ENCODE data around the gene TMPRSS3.

The TMPRSS3 gene

DNA sequence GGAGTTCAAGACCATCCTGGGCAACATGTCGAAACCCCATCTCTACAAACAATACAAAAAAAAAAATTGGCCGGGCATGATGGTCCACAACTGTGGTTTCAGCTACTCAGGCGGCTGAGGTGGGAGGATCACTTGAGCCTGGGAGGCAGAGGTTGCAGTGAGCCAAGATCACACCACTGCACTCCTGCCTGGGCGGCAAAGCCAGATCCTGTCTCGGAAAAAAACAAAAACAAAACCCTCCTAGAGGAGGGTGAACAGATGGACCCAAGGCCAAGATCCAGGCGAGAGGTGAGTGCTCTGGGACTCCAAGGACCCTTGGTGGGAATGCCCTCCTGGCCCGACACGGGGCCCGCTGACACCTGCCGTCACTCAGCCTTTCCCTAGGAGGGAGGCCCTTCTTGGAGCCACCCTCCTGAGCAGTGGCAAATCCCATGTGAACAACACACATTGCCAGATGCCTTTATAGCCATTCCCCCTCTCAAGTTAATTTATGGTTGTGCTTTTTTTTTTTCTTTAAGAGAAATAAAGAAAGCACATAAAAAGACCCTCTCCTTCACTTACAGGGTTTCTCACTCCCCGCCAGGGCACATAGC, 45.4 kb downstream of the TMPRSS3 start:
- DNase-seq (ENCODE audit: low spot score): no peak

DNA sequence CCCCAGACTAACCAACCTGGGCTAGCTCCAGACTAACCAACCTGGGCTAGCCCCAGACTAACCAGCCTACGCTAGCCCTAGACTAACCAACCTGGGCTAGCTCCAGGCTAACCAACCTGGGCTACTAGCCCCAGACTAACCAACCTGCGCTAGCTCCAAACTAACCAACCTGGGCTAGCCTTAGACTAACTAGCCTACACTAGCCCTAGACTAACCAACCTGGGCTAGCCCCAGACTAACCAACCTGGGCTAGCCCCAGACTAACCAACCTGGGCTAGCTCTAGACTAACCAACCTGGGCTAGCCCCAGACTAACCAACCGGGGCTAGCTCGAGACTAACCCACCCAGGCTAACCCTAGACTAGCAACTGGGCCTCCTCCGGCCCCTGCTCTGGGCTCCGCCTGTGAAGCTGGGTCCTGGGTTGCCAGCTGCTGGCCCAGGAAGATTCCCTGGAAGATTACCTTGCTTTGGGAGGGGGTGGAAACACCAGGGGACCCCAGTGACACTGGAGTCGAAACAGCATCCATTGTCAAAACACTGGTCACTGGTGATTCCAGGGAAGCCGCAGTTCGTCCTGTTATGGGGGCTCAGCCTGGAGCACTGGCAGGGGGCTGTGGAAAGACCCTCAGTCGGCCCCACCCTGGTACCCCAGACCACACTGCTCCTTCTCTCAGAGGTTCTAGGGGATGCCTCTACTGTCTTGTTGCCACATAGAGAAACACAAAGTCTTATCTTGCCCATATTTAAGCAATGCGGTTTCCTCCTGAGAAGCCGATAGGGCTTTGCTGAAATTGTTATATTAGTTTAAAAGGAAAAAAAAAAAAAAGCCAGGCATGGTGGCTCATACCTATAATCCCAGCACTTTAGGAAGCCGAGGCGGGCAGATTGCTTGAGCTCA, 46.2 kb downstream of the TMPRSS3 start:
- no peak for DNase-seq (ENCODE audit: low spot score)

DNA sequence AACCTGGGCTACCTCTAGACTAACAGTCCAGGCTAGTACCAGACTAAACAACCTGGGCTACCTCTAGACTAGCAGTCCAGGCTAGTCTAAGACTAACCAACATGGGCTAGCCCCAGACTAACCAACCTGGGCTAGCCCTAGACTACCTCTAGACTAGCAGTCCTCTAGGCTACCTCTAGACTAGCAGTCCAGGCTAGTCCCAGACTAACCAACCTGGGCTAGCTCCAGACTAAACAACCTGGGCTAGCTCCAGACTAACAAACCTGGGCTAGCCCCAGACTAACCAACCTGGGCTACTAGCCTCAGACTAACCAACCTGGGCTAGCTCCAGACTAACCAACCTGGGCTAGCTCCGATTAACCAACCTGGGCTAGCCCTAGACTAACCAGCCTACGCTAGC, 47.1 kb downstream of the TMPRSS3 start:
- DNase-seq (ENCODE audit: low spot score): no peak

DNA sequence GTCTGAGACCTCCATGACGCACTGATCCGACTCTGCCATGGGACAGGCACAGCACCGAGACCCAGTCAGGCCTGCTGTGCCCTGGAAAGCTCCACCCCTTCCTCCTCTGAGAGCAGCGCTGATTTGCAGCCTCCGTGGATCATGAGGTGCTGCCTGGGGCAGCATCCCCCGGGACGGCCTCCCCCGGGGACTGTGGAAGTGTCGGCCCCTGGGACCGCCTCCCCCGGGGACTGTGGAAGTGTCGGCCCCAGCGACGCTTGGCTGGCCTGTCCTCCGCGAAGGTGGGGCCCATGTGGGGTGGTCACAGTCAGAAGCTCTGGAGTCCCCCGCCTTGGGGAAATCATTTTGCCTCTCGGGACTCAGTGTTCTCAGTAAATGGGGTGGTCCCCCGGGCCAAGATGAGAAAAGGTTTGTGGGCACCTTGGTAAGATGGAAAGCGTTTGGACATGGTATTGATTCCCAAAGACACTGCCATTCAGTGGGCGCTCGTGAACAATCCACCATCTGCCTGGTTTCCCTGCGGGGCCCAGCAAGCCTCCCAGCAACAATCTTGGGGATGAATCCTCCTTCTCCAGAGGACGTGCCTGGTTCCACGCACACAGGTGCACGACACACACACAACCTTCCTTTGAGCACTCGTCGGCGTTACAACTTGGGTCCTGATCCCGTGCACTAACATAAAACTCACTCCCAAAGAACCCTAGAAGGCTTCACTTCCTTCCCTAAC, 48.1 kb downstream of the TMPRSS3 start:
- no peak for DNase-seq (ENCODE audit: low spot score)

DNA sequence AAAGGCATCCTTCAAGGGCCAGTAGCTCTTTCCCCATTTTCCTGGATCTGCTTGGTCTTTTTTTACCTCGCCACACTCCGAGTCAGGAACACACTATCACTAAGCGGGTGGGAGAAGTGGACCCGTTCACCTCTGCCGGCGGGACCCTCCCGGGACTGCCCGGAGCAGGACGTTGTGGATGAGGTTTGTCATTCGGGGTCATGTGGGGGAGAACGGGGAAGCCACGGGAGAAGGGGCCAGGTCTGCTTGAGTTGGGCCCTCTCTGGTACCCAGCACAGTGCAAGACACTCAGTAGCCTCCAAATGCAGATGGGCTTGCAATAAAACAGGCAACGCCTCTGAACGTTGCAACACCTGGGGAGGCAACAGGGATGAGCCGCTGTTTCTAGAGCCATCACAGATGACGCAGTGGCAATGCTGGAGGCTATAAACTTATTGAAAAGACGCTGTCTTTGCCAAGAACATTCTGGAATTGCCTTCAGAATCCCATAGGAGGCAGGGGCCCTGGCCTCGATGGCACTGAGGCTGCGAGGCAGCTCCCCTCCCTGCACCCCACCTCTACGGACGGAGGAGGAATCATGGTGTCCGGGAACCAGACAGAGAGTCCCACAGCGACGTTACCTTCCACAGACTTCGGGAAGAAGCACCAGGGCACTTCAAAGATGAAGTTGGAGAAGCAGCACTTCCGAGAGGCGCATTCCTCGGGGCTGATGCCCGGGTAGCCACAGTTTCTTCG, 48.8 kb downstream of the TMPRSS3 start:
- no peak for DNase-seq (ENCODE audit: low spot score)

DNA sequence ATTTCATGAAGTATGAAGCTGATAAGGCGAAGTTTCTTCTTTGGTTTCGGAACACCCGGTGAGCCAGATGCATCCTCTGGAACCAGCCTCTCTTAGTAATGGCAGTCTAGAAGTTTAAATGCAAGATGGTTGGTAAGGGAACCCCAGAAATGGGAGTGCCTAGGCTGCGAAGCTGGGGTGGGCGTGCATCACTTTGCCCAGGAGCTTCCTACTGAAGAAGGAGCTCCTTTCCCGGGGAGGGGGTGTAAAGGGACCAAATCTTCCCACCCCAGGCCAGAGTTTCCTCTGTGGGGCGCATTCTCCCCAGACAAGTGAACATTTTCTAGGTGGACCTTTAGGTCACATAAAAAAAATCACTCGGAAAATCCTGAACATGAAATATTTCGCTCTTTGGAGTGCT, 49.4 kb downstream of the TMPRSS3 start:
- peak; percentile 2 for DNase-seq (ENCODE audit: low spot score)

DNA sequence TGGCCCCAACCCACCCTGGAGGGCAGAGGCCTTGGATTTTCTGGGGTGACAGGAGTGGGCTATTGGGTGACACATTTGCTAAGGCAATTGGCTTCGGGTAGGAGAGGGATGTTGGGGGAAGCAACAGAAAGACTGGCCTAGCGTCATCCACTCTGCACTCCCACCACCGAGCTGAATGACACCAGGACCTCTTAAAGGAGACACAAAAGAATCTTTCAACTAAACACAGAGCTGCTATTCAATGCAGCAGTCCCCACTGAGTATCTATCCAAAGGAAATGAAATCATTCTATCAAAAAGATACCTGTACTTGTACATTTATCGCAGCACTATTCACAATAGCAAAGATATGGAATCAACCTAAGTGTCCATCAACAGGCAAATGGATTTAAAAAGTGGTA, 51.2 kb downstream of the TMPRSS3 start:
- DNase-seq (ENCODE audit: low spot score): no peak

DNA sequence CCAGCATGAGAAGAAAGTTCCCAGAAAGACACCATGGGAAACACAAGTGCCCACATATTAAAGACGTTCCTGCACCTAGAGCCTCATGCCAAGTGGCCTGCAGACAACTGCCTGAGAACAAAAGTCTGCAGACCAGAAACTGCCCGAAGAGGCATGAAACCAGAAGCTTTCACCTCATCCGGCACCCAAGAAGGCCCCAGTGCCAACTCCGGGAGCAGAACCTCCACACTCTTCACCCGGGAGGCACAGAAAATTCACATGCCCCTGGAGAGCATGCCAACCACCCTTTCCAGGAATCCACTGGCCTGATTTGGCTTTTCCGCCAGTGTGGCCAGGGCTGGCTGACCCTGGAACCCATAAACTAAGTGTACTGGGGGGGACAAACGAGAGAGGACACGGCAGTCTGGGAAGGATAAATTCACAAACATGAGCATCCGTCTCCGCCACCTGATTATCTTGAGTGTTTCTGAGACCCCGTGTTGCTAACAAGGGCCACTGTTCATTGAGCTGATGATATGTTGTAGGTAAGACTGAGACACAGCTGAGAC, 51.8 kb downstream of the TMPRSS3 start:
- DNase-seq (ENCODE audit: low spot score): no peak

DNA sequence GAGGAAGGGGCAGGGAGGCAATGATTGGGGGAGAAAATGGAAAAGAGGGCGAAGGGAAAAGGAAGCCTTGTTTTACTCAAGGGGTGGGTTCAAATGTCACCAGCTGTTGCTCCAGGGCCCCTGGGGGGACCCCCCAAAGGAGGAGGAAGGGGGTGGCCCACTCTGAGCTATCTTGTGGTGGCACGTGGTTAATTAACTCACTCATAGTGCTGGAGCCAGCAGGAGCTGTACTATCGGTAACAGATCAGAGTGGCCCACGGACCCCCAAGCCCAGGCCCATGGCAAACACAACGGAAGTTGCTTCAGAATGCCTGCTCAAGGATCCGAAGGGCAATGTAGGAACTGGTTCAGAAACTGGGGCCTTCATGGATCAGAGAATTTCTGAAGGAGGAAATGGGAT, 52.3 kb downstream of the TMPRSS3 start:
- no peak for DNase-seq (ENCODE audit: low spot score)

DNA sequence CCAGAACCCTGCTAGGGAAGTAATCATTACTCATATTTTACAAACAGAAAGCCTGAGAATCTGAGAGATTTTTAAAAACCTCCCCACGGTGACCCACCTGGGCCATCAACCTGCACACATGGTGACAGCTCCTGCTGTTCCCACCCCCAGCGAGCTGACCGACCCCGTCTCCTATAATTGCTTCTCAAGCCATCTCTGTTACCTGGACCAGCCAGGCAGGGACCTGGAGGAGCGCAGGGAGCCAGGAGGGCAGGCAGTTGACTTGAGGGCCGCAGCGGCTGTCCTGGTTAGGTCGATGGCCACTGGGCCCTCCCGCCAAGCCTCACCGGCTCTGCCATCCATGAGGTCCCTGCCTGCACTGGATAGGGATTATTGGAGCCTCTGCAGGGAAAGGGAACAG, 52.8 kb downstream of the TMPRSS3 start:
- no peak for DNase-seq (ENCODE audit: low spot score)

DNA sequence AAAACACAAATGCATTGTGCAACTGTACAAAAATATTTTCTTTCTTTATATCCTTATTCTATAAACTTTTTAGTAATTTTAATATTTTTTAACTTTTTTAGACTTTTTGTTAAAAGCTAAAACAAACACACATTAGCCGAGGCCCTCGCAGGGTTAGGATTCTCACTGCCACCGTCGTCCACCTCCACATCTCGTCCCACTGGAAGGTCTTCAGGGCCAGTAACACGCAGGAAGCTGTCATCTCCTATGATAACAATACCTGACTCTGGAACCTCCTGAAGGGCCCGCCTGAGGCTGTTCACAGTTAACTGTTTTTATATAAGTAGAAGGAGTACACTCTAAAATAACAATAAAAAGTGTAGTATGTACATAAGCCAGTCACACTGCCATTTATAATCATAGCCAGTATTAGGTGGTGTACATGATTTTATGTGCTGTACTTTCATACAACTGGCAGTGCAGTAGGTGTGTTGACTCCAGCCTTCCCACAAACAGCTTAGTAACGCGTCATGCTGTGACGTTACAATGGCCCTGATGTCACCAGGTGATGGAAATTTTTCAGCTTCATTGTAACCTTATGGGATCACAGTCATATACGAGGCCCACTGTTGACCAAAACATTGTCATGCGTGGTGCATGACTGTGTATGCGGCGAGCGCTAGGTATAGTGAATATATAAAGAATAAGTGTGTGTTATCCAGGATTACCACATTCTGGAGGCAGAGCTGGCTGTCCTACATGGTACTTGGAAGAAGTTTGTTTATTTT, 53.9 kb downstream of the TMPRSS3 start:
- no peak for DNase-seq (ENCODE audit: low spot score)

DNA sequence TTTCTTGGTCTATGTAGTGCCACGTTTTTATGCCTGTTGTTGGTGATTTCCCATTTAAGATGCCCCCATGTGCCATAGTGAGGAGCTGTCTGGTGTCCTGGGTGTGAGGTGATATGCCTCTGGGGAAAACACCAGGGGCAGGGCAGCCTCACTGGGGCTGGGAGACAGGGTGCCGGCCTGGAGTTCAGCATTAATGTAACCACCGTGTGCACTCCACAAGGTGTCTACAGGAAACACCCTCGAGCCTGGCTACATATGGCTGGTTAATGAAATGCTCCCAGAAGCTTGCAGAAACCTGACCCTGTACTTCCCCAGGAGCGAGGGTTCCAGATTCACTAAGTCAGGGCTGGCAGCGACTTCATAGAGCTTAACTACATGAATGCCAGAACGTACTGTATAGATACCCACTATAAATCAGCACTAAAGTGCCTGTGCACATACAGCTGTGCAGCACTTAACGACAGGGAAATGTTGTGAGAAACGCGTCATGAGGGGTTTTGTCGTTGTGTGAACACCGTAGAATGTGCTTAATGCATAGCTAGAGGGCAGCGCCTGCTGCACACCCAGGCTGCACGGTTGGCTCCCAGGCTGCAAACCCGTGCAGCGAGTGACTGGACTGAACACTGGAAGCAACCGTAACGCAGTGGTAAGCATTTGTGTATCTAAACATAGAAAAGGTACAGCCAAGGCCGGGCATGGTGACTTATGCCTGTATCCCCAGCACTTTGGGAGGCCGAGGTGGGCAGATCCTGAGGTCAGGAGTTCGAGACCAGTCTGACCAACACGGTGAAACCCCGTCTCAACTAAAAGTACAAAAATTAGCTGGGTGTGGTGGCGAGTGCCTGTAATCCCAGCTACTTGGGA, 55.4 kb downstream of the TMPRSS3 start:
- DNase-seq (ENCODE audit: low spot score): no peak

DNA sequence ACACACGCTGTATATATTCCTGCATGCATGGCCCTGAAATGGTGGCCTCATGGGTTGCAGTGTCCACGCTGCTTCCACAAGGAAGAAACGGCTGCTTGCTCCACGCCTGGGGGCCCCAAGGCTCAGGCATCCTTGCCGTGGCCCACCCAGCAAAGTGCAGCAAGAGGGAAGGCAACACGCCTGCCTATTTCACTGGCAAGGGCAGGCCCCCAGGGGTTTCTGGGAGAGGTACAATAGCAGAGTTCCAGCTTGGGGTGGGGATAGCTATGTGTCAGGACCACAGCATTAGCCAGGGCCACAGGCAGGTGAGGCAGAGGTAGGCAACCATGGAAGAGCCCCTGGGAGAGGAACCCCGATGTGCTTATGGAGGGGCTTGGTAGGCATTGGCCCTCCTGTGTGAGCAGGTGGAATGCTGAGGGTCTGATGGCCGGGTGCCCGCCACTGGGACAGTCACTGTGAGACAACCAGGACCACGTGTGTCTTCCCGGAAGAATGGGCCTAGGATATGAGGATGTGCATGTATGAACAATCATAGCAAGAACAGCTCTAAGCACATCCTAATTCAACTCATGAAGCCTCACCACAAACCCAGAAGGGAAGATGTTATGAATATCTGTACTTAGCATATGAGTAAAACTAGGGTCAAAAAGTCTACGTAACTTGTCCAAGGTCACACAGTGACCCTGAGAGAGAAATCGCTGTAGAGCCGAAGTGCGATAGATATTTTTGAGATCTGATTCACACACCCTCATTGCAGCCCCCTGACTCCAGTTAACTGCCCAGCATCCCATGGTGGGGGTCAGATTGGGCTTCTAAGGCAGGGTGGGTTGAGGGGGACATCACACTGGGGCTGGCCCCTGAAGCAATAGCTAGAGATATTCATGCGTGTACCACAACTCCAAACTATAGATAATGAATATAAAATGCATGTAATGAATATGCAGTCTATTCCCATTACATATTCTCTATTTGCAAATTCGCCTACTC, 56.8 kb downstream of the TMPRSS3 start:
- no peak for DNase-seq (ENCODE audit: low spot score)

DNA sequence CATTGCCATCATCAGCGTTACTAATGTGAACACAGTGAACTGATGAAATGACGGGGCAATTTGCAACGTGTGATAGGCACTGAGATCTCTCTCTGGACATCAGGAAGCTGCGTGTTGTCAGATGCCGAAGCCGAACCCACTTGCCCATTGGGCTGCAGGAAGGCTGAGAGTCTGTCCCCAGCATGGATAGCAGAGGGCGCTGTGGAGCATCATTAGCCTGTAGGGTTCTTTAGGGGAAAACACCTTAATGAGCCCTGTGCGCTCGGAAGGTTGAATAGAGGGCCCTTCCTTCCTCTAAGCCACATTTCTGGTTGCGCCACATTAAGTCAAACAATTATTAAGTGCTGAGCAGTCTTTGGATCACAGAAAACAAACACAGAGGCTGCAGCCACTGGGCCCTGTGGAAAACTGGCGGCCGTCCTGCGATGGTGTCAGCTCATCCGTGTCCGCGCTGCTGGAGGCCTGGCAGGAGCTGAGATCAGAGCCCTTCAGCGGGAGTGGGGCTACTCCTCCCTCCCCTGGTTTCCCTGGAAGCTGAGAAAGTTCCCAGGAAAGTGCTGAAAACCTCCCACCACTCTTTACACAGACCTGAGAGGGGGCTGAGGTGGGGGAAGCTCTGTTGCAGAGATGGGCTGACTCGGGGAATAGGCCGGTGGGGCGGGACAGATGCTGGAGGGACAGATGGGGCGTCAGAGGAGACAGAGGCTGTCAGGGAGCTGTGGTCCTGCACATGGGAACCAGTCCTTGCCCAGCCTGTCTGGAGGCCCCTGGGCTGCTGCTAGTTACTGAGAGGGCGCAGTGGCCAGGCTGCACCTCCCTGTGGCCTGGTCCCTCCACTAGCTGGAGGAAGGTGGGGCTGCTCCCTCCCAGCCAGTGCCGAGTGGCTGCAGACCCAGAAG, 57.8 kb downstream of the TMPRSS3 start:
- peak; percentile 54 for DNase-seq (ENCODE audit: low spot score)

DNA sequence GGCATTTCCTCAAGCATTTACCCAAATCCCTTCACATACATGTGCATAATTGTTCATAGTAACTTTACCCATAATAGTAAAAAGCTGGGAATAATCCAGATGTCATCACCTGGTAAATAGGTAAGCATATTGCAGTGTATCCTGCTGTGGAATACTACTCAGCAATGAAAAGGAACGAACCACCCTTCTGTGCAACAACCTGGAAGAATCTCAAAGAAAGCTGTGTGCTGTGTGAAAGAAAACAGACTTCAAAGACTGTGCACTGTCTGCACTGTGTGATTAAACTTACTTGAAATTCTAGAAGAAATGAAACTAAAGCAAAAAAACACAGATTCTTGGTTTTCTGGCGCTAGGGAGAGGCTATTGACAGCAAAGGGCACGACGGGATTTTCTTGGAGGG, 58.6 kb downstream of the TMPRSS3 start:
- no peak for DNase-seq (ENCODE audit: low spot score)

DNA sequence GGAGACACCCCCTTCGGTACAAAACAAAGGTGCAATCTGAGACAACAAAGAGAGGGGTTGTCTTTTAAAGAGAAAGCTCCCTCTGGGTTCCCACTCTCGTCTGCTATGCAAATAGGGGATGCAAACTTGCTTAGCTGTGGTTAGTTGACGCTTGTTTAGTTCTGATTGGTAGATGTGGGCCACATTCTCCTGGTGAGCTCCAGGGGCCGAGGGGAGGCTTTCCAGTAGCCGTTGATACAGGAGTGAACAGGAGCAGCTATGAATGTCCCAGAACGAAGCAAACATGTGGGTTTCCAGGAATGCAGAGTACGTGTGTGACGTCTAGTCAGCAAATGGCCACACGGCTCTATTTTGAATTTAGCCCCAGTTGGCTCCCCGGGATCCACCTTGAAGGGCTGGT, 59.8 kb downstream of the TMPRSS3 start:
- DNase-seq (ENCODE audit: low spot score): no peak

DNA sequence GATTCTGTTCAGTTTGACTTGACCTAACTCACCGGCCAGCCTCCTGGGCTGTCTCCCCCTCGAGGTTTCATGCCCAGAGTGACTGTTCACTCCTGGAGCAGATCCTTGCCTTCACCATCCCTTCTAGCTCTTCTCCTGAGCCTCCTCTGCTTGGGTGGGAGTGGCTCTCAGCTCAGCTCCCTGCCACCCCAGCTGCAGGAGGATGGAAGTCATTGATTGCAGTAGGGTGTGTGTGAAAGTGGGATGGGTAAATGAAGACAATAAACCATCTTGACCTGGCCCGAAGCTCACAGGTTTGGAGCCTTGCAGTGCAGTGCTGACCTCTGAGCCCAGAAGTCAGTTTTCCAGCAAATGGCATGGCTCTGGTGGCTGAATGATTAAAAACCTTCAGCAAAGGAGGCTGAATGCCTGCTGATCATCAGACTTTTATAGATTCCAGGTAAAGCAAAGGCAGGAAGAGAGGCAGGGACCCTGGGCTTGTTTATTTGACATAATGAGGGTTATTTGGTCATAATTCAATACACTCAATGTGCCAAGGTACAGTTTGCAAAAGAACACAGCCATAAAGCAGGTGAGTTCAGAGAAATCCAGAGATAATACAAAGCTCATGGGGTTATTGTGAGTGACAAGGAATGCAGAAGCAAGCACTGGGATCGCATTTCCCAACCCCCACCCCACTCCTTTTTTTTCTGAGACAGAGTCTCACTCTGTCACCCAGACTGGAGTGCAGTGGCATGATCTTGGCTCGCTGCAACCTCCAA, 63.1 kb downstream of the TMPRSS3 start:
- DNase-seq (ENCODE audit: low spot score): peak; percentile 2

Measured in AG20443 (cell line).